Activated CD4-positive, alpha-beta T cell treated with anti-CD3 and anti-CD28 coated beads, Interleukin-2, amount 50 U/mL, for 1 hour (primary cell): ENCODE data around the gene C9.
"Not testable (repeated sequence)": the region's sequence is repeated elsewhere in the genome, so short reads cannot be mapped to it uniquely, and the experiment has no call there.

ENCODE experiments used
- DNase-seq: peaks from one replicate; pipeline ENCODE4 v3.0.0-alpha.2; 2020

Gene C9

DNA sequence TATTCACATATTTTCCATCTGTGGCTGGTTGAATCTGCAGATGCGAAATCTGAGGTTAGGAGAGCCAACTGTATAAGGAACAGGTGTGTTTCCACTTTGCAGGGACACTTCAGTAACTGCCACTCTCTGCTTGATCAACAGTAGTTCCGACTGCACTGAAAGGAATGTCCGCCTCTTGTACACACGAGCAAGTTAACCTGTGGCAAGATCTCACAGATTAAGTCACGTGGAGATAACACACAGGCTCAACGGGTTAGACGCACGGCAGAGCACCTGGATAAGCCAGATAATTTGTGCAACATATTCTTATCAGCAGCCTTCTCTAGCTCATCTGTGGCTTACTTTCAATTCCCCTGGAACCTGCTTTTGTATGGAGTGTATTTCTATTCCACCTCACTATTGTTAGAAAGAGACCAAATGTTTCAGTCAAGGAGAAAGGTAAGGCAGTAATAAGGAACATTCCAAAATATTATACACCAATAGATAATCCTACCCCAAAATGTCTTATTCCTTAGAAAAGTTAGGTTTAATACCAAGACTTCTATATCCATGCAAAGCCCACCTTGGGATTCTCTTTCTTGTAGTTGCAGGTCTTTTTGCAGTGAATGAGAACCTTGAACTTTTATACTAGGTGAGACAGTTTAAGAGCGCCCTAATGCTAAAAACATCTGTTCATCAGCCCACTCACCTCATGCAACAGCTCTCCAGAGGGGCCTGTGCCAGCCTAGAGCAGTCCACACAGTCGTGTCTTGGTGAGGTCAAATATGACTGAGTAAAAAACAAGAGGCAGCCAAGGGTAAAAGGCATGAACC lies 6.5 kb upstream of the C9 start:
- DNase-seq = no peak

- DNase-seq = no peak
These were observed 5.0 kb upstream of the C9 start for GRCh38 chr5:39369123-39369815.

- DNase-seq = no peak
These were observed 3.8 kb upstream of the C9 start for GRCh38 chr5:39368116-39368515.

DNA sequence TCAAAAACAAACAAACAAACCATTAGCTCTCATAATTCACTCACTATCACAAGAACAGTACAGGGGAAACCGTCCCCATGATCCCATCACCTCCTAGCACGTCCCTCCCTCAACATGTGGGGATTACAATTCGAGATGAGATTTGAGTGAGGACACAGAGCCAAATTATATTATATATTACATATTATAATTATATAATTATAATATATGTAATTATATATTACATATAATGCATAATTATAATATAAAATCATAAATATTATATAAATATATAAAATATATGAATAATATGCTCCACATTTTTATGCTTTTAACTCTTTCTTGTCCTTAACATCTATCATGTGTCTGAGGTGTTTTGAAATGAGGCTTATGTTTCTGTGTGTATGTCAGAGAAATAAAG lies 3.4 kb upstream of the C9 start:
- no peak for DNase-seq

- no peak for DNase-seq
These were observed 1.1 kb downstream of the C9 start for GRCh38 chr5:39363217-39363616.

- DNase-seq = no peak
These were observed 1.6 kb downstream of the C9 start for GRCh38 chr5:39362646-39363045.

- no peak for DNase-seq
These were observed 3.0 kb downstream of the C9 start for GRCh38 chr5:39361306-39361705.

DNA sequence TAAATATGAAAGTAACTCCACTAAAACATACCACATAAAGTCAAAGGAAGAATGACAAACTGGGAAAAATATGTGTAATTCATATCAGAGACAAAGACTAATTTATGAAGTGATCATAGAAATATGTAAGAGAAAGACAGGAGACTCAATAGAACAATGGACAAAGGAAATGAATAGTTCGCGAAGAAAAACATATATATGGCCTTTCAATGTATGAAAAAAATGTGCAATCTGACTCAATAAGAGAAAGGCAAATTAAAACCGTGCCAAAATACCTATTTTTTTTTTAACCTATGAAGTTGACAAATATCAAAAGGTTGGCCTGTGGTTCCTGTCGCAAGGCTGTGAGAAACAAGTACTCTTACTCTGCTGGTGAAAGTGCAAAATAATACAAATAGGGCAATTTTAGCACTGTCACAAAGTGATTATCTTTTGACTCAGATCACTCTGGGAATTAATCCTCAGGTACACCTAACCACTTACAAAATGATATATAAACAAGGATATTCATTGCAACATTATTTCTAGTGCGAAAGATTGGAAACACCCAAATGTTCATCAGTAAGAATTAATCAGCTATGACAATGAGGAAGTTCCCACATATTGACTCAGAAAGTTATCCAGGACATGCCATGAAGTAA lies 3.7 kb downstream of the C9 start:
- DNase-seq = no peak

DNA sequence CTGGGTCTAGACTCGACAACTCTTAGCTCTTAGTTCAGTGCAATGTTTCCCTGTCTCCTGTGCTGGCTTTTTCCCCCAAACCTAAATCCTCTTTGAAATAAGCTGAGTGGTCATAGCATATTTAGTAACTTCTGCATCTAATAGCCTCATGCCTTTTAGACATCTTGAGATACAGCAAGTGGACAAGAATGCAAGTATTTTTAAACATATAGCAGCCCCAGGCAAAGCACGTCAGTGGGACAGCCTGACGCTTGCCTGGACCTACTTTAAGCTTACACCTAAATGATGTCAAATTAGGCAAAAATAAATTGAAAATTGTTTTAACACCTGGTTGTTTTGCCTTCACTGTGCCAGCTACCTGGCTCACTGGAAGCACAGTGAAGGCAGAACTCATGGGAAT lies 8.0 kb downstream of the C9 start:
- DNase-seq = no peak

GRCh38 chr5:39355324-39355723 lies 9.0 kb downstream of the C9 start:
- DNase-seq = no peak

- DNase-seq = no peak
These were observed 10.4 kb downstream of the C9 start for GRCh38 chr5:39353717-39354399.

DNA sequence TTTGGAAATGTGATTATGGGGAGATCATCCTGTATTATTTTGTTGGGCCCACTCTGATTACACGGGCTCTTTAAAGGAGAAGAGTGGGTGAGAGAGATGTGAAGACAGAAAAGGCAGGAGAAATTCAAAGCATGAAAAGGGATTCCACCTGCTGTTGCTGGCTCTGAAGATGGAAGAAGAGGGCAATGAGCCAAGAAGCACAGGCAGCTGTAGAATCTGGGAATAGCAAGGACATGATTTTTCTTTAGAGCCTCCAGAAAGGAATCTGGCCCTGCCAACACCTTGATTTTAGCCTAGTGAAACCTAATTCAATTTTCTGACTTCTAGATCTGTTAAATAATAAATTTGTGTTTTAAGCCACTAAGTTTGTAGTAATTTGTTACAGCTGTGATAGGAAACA lies 11.3 kb downstream of the C9 start:
- no peak for DNase-seq

DNA sequence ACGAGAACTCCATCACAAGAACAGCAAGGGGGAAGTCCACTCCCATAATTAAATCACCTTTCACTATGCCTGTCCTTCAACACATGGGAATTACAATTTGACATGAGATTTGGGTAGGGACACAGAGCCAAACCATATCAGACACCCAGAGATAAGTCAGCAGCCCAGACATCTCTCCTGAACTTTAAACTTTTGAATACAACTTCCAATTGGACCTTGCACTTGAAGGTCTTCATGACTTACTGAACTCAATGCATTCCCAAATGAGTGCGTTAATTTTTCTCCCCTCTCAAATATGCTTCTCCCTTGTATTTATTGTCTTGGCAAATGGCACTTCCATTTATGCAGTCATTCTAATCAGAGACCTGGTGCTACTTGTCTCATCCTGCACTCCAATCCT lies 12.1 kb downstream of the C9 start:
- DNase-seq = no peak

DNA sequence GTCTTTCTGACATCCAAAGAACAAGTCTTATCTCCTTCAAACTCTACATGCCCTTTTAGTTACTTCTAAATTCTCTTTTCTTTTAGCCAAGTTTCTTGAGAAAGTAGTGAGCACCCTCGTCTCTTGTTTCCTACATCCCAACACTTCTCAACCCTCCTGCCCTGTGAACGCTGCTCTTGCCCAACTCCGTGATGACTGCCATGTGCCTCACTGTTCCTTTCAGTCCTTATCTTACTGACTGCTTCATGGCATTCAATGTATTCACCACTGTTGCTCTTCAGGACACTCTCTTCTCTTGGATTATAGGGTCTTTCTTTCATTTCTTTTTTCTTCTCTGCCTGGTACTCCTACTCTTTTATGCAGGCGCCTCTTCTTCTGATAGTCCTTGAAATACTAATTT lies 14.8 kb downstream of the C9 start:
- DNase-seq = no peak

DNA sequence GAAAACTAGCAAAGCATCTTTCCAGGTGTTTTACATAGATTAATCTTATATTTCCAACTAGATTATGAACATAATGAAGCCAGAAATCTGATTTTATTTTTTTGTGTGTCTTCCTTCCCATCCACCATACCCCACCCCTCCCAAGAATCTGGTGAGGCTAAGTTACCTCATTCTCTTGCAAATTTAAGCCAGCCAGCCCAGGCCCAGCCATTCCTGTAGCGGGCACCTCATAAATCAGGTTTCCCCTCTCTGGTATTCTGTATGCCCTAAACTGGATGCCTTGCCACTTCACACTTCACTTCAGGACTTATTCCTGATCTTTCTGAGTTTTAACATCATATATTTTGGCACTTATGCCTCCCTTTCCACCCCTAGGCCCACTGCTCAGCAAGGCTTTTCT lies 21.8 kb downstream of the C9 start:
- DNase-seq = no peak

- no peak for DNase-seq
These were observed 22.4 kb downstream of the C9 start for GRCh38 chr5:39341896-39342295.

GRCh38 chr5:39340506-39340905 lies 23.8 kb downstream of the C9 start:
- DNase-seq = no peak

DNA sequence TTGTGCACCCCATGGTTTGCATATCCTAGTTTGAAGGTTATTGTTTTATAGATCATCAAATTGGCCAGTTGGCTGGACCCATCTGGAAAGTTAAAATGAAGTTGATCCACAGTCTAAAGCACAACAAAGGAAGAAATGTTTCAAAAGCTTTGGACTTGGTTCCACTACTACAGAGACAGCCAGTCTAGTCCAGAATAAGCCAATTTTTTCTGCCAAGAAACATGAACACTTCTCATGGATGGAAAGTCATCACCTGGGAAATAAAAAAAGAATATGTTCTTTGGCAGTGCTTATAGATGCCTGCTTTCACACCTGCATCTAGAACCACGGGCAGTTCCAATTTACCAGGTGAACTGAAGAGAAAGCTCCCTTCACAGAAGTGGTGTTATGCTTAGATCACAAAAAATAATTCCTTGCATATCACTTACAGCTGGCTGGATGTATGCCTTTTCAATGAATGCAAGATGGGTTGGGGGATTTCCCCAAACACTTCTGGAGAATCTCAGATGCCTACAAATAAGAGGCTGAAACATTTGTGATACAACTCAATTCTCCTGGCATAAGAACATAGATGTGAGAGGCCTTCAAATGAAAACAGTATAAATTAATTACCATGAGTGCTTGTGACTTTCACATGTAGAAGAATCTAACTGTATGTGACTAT lies 26.9 kb downstream of the C9 start:
- no peak for DNase-seq

DNA sequence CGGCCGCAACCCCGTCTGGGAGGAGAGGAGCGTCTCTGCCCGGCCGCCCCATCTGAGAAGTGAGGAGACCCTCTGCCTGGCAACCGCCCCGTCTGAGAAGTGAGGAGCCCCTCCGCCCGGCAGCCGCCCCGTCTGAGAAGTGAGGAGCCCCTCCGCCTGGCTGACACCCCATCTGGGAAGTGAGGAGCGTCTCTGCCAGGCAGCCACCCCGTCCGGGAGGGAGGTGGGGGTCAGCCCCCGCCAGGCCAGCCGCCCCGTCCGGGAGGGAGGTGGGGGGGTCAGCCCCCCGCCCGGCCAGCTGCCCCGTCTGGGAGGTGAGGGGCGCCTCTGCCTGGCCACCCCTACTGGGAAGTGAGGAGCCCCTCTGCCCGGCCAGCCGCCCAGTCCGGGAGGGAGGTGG lies 30.0 kb downstream of the C9 start:
- DNase-seq = not testable (repeated sequence)

DNA sequence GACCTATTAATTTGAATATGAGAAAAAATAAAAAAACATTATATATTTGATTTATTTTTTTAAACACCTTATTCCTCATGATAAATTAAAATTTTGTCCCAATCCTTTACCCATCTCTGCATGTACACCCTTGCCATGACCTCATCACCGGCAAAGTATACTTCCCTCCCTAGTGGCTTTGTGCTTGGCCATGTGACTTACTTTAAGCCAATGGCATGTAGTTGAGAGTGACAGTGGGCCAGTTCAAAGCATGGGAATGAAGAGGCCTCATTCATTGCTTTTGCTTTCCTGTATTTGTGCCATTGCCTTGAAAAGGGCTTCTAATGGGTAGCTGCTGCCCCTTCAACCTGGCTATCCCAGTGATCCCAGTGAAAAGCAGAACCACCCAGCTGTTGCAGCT lies 31.2 kb downstream of the C9 start:
- DNase-seq = no peak

DNA sequence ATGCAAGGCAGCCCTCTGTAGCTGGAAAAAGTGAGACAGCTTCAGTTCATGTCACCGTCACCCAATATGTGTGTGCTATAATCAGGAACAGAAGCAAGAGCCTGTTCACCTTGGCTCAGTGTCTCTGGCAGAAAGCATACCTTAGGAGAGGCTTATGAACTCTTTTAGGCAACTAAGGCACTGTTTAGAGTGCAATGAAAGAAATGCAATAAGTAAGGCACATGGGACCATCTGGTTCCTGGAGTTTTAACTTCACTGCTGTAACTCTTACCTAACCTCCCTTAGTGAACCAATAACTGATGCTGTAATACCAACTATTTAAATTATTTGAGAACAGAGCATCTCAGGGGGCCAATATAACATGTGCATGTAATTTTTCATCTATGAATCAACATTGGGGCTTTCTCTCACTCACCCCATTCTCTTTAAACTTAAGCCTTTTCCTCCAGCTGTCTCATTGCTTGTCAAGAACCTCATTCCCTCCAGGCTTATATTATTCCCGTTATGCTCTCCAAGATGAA lies 32.4 kb downstream of the C9 start:
- no peak for DNase-seq

DNA sequence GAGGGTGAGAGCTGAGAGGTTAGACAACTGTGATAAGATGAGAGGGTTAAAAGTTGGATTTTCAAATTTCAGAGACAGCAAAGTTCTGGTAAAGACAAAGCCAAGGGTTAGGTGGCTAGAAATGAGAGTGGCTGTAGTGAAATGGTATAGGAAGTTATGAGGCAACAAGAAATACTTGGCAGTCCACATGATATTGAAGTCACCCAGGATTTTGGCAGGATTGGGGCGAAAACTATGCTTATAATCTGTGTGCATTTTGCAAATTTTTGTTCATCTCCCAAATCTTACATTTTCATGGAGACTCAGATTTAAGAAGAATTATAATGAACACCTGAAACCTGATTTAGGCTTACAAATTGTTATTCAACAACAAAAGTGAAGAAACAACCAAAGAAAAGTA lies 35.6 kb downstream of the C9 start:
- no peak for DNase-seq

GRCh38 chr5:39323542-39323941 lies 40.8 kb downstream of the C9 start:
- DNase-seq = no peak
